Measurements from ENCODE around the gene CADPS2. TPM values are rescaled to one million over a fixed set of nuclear protein-coding genes. Genes with fewer than 3 reads are reported as not detected.

The CADPS2 gene
- total and polyA plus RNA-seq, 7 experiments from 2014 or later = not detected

- no peak for DNase-seq
- Histone ChIP-seq H3K4me3 (ENCODE audit: low read length) (no peak overlapping the region), H3K36me3 (ENCODE audit: control insufficient read depth in 2 of 3, insufficient read depth in 3 of 3, low read length in 3 of 3) (no peaks in the 10 kb centered on the region), H3K4me1 (ENCODE audit: control insufficient read depth in 2 of 2, insufficient read depth in 2 of 2, low read length in 2 of 2) (no peaks in the 10 kb centered on the region), H3K9me3 (ENCODE audit: control insufficient read depth in 2 of 3, low read length in 3 of 3) (no peaks in the 10 kb centered on the region), H3K27me3 (ENCODE audit: control insufficient read depth in 2 of 2, insufficient read depth in 2 of 2, low read length in 2 of 2) (no peaks in the 10 kb centered on the region), H3K27ac (ENCODE audit: low read depth, low read length) (no peak overlapping the region)
- H3K9me3 Mint-ChIP-seq = peaks cover 0 to 23% (median 3%) of the 10 kb centered on the region in 11 donors
- H3K36me3 Mint-ChIP-seq = peaks cover 0 to 3% (median 0%) of the 10 kb centered on the region in 5 donors
- ChIA-PET CTCF (no interaction called here), POLR2A (no interaction called here)
- intact Hi-C loops (cut with micrococcal nuclease) = no loop called here
- no peak overlapping the region for H3K27ac Mint-ChIP-seq
- H3K27me3 Mint-ChIP-seq = no peaks in the 10 kb centered on the region
- no peaks in the 10 kb centered on the region for H3K4me1 Mint-ChIP-seq
- ATAC-seq = no peak
- H3K4me3 Mint-ChIP-seq = no peak overlapping the region
Measured at GRCh38 chr7:122831436-122831835, 54.8 kb downstream of the CADPS2 start.

- DNase-seq = no peak
Measured at GRCh38 chr7:122829962-122830361, 56.3 kb downstream of the CADPS2 start.

GRCh38 chr7:122827763-122828162, 58.5 kb downstream of the CADPS2 start:
- no peaks in the 10 kb centered on the region for H3K36me3 ChIP-seq (ENCODE audit: control insufficient read depth in 2 of 3, insufficient read depth in 3 of 3, low read length in 3 of 3)
- H3K27me3 ChIP-seq (ENCODE audit: control insufficient read depth in 2 of 2, insufficient read depth in 2 of 2, low read length in 2 of 2) = no peaks in the 10 kb centered on the region
- no peaks in the 10 kb centered on the region for H3K4me1 ChIP-seq (ENCODE audit: control insufficient read depth in 2 of 2, insufficient read depth in 2 of 2, low read length in 2 of 2)
- H3K4me3 ChIP-seq (ENCODE audit: low read length) = no peak overlapping the region
- H3K9me3 ChIP-seq (ENCODE audit: control insufficient read depth in 2 of 3, low read length in 3 of 3) = no peaks in the 10 kb centered on the region
- intact Hi-C loops (cut with micrococcal nuclease) = no loop called here
- H3K27me3 Mint-ChIP-seq = no peaks in the 10 kb centered on the region
- DNase-seq (no peak), ATAC-seq (no peak)
- CTCF ChIA-PET = no interaction called here
- H3K4me3 Mint-ChIP-seq = no peak overlapping the region
- peaks cover 0 to 12% (median 1%) of the 10 kb centered on the region in 11 donors for H3K9me3 Mint-ChIP-seq
- no peak overlapping the region for H3K27ac Mint-ChIP-seq
- peaks cover 0 to 2% (median 0%) of the 10 kb centered on the region in 7 donors for H3K4me1 Mint-ChIP-seq
- no peak overlapping the region for H3K27ac ChIP-seq (ENCODE audit: low read depth, low read length)
- POLR2A ChIA-PET = no interaction called here
- H3K36me3 Mint-ChIP-seq = no peaks in the 10 kb centered on the region

More at GRCh38 chr7:122829962-122830361, 56.3 kb downstream of the CADPS2 start:
- H3K9me3 Mint-ChIP-seq = peaks cover 0 to 17% (median 2%) of the 10 kb centered on the region in 11 donors
- H3K36me3 ChIP-seq (ENCODE audit: control insufficient read depth in 2 of 3, insufficient read depth in 3 of 3, low read length in 3 of 3) = no peaks in the 10 kb centered on the region
- POLR2A ChIA-PET = no interaction called here
- H3K4me3 ChIP-seq (ENCODE audit: low read length) = no peak overlapping the region
- intact Hi-C loops (cut with micrococcal nuclease) = no loop called here
- H3K9me3 ChIP-seq (ENCODE audit: control insufficient read depth in 2 of 3, low read length in 3 of 3) = no peaks in the 10 kb centered on the region
- no peak overlapping the region for H3K27ac Mint-ChIP-seq
- H3K36me3 Mint-ChIP-seq = peaks cover 0 to 3% (median 0%) of the 10 kb centered on the region in 5 donors
- no peaks in the 10 kb centered on the region for H3K27me3 ChIP-seq (ENCODE audit: control insufficient read depth in 2 of 2, insufficient read depth in 2 of 2, low read length in 2 of 2)
- no peak overlapping the region for H3K4me3 Mint-ChIP-seq
- no peak for ATAC-seq
- no peaks in the 10 kb centered on the region for H3K4me1 ChIP-seq (ENCODE audit: control insufficient read depth in 2 of 2, insufficient read depth in 2 of 2, low read length in 2 of 2)
- peaks cover 0 to 2% (median 0%) of the 10 kb centered on the region in 7 donors for H3K4me1 Mint-ChIP-seq
- H3K27ac ChIP-seq (ENCODE audit: low read depth, low read length) = no peak overlapping the region
- no peaks in the 10 kb centered on the region for H3K27me3 Mint-ChIP-seq
- CTCF ChIA-PET = no interaction called here

- Mint-ChIP-seq H3K27me3 (no peaks in the 10 kb centered on the region), H3K27ac (no peak overlapping the region), H3K36me3 (no peaks in the 10 kb centered on the region), H3K4me1 (no peaks in the 10 kb centered on the region), H3K4me3 (no peak overlapping the region), H3K9me3 (peaks cover 0 to 12% (median 4%) of the 10 kb centered on the region in 11 donors)
- no peaks in the 10 kb centered on the region for H3K36me3 ChIP-seq (ENCODE audit: control insufficient read depth in 2 of 3, insufficient read depth in 3 of 3, low read length in 3 of 3)
- intact Hi-C loops (cut with micrococcal nuclease) = no loop called here
- CTCF ChIA-PET = no interaction called here
- H3K4me1 ChIP-seq (ENCODE audit: control insufficient read depth in 2 of 2, insufficient read depth in 2 of 2, low read length in 2 of 2) = no peaks in the 10 kb centered on the region
- H3K4me3 ChIP-seq (ENCODE audit: low read length) = no peak overlapping the region
- H3K9me3 ChIP-seq (ENCODE audit: control insufficient read depth in 2 of 3, low read length in 3 of 3) = no peaks in the 10 kb centered on the region
- H3K27me3 ChIP-seq (ENCODE audit: control insufficient read depth in 2 of 2, insufficient read depth in 2 of 2, low read length in 2 of 2) = no peaks in the 10 kb centered on the region
- no peak overlapping the region for H3K27ac ChIP-seq (ENCODE audit: low read depth, low read length)
- DNase-seq (no peak), ATAC-seq (no peak)
- POLR2A ChIA-PET = no interaction called here
Measured at GRCh38 chr7:122813845-122814244, 72.4 kb downstream of the CADPS2 start.

- peaks cover 0 to 4% (median 0%) of the 10 kb centered on the region in 11 donors for H3K9me3 Mint-ChIP-seq
- DNase-seq = no peak
Measured at GRCh38 chr7:122803851-122804250, 82.4 kb downstream of the CADPS2 start.

GRCh38 chr7:122803323-122803722, 82.9 kb downstream of the CADPS2 start:
- Histone ChIP-seq H3K27me3 (ENCODE audit: control insufficient read depth in 2 of 2, insufficient read depth in 2 of 2, low read length in 2 of 2) (no peaks in the 10 kb centered on the region), H3K4me1 (ENCODE audit: control insufficient read depth in 2 of 2, insufficient read depth in 2 of 2, low read length in 2 of 2) (no peaks in the 10 kb centered on the region), H3K9me3 (ENCODE audit: control insufficient read depth in 2 of 3, low read length in 3 of 3) (no peaks in the 10 kb centered on the region), H3K36me3 (ENCODE audit: control insufficient read depth in 2 of 3, insufficient read depth in 3 of 3, low read length in 3 of 3) (no peaks in the 10 kb centered on the region), H3K4me3 (ENCODE audit: low read length) (no peak overlapping the region), H3K27ac (ENCODE audit: low read depth, low read length) (no peak overlapping the region)
- ChIA-PET POLR2A (no interaction called here), CTCF (no interaction called here)
- no peak for ATAC-seq
- DNase-seq = no peak
- Mint-ChIP-seq H3K27me3 (no peaks in the 10 kb centered on the region), H3K27ac (no peak overlapping the region), H3K4me1 (no peaks in the 10 kb centered on the region), H3K4me3 (no peak overlapping the region), H3K9me3 (peaks cover 0 to 4% (median 0%) of the 10 kb centered on the region in 11 donors), H3K36me3 (no peaks in the 10 kb centered on the region)
- intact Hi-C loops (cut with micrococcal nuclease) = loop anchor here in 1 of 2 donors (5.0 kb wide), 1 partner anchor 349 kb away; no protein-coding TSS in a partner anchor

More at GRCh38 chr7:122803851-122804250, 82.4 kb downstream of the CADPS2 start:
- no peaks in the 10 kb centered on the region for H3K4me1 ChIP-seq (ENCODE audit: control insufficient read depth in 2 of 2, insufficient read depth in 2 of 2, low read length in 2 of 2)
- H3K4me3 ChIP-seq (ENCODE audit: low read length) = no peak overlapping the region
- POLR2A ChIA-PET = no interaction called here
- no peaks in the 10 kb centered on the region for H3K27me3 ChIP-seq (ENCODE audit: control insufficient read depth in 2 of 2, insufficient read depth in 2 of 2, low read length in 2 of 2)
- H3K36me3 ChIP-seq (ENCODE audit: control insufficient read depth in 2 of 3, insufficient read depth in 3 of 3, low read length in 3 of 3) = no peaks in the 10 kb centered on the region
- no peak overlapping the region for H3K27ac ChIP-seq (ENCODE audit: low read depth, low read length)
- no peaks in the 10 kb centered on the region for H3K9me3 ChIP-seq (ENCODE audit: control insufficient read depth in 2 of 3, low read length in 3 of 3)
- ATAC-seq = no peak
- Mint-ChIP-seq H3K27ac (no peak overlapping the region), H3K4me3 (no peak overlapping the region), H3K4me1 (no peaks in the 10 kb centered on the region), H3K27me3 (no peaks in the 10 kb centered on the region), H3K36me3 (no peaks in the 10 kb centered on the region)
- intact Hi-C loops (cut with micrococcal nuclease) = loop anchor here in 1 of 2 donors (5.0 kb wide), 1 partner anchor 348 kb away; no protein-coding TSS in a partner anchor
- CTCF ChIA-PET = no interaction called here

- no peaks in the 10 kb centered on the region for H3K36me3 Mint-ChIP-seq
- ATAC-seq = no peak
- Histone ChIP-seq H3K27me3 (ENCODE audit: control insufficient read depth in 2 of 2, insufficient read depth in 2 of 2, low read length in 2 of 2) (no peaks in the 10 kb centered on the region), H3K27ac (ENCODE audit: low read depth, low read length) (no peak overlapping the region), H3K4me1 (ENCODE audit: control insufficient read depth in 2 of 2, insufficient read depth in 2 of 2, low read length in 2 of 2) (no peaks in the 10 kb centered on the region), H3K9me3 (ENCODE audit: control insufficient read depth in 2 of 3, low read length in 3 of 3) (no peaks in the 10 kb centered on the region), H3K36me3 (ENCODE audit: control insufficient read depth in 2 of 3, insufficient read depth in 3 of 3, low read length in 3 of 3) (no peaks in the 10 kb centered on the region), H3K4me3 (ENCODE audit: low read length) (no peak overlapping the region)
- CTCF ChIA-PET = interaction anchor here (0.8 kb wide), 1 partner anchor 494 kb away, joined by 4 read pairs; no protein-coding TSS in a partner anchor
- POLR2A ChIA-PET = no interaction called here
- no peaks in the 10 kb centered on the region for H3K27me3 Mint-ChIP-seq
- no peak overlapping the region for H3K27ac Mint-ChIP-seq
- no peak for DNase-seq
- no peak overlapping the region for H3K4me3 Mint-ChIP-seq
- H3K4me1 Mint-ChIP-seq = no peaks in the 10 kb centered on the region
- H3K9me3 Mint-ChIP-seq = peaks cover 0 to 6% (median 0%) of the 10 kb centered on the region in 11 donors
- intact Hi-C loops (cut with micrococcal nuclease) = loop anchor here in 1 of 2 donors (5.0 kb wide), 1 partner anchor 350 kb away; no protein-coding TSS in a partner anchor
Measured at GRCh38 chr7:122802301-122802751, 83.9 kb downstream of the CADPS2 start.
